HepG2 (cell line): ENCODE results near the gene NXN. TPM values are rescaled to one million over a fixed set of nuclear protein-coding genes. Genes with fewer than 3 reads are reported as not detected.

ENCODE experiments used
- ATAC-seq: fragments of 200-7000 bp; cut with Tn5 transposase; 3 replicates; pipeline ENCODE4 v1.9.1; 2020; ENCODE audit warnings: mild to moderate bottlenecking, moderate library complexity
- BruUV-seq: library from RNA; stranded (reverse); fragments of 400-500 nt; replicated peaks from 2 replicates; lab custom pipeline; 2021; lab: Mats Ljungman, UMichigan
- CTCF ChIA-PET: fragments of 300-600 bp; formaldehyde crosslinking; extraction: SDS; loops from one replicate; lab custom pipeline; 2021; ENCODE audit warnings: low total read pairs, inconsistent platforms, low intra/inter-chr PET ratio; lab: Yijun Ruan, JAX
- POLR2A ChIA-PET: fragments of 350-600 bp; sonication (Branson Sonifier 250); formaldehyde crosslinking; loops from one replicate; lab custom pipeline; 2020; ENCODE audit warnings: antibody characterized with exemption, inconsistent platforms; lab: Yijun Ruan, JAX
- DNase-seq: peaks from one replicate; pipeline ENCODE4 v3.0.0-alpha.2; 2015; ENCODE audit warnings: low spot score
- FAIRE-seq: peaks from 3 replicates; lab custom pipeline; 2011; peaks lifted over from hg19 to GRCh38; lab: Jason Lieb, UNC
- H2AFZ ChIP-seq: one replicate; pipeline ENCODE4 v1.6.1; 2011; ENCODE audit warnings: low read length, inconsistent platforms
- H3K27ac ChIP-seq: fragments of 300-600 bp; 3 replicates; pipeline ENCODE4 v1.8.0; 2011; ENCODE audit warnings: mixed run types, mild to moderate bottlenecking, mixed read lengths, low read length, inconsistent platforms; ENCODE audit not compliant: insufficient read depth; ENCODE audit errors: extremely low read length
- H3K27me3 ChIP-seq, 2 experiments: fragments of 200-600 bp in 1 of 2; 2 replicates in 1 of 2; 3 replicates in 1 of 2; pipeline versions ENCODE4 v1.6.0 to v1.8.0; 2011; ENCODE audit warnings: low read length in 2 of 2, mild to moderate bottlenecking in 2 of 2, moderate library complexity in 2 of 2, inconsistent platforms in 1 of 2; ENCODE audit not compliant: insufficient read depth in 2 of 2, control insufficient read depth in 1 of 2
- H3K36me3 ChIP-seq, 2 experiments: fragments of 200-600 bp in 1 of 2; replicated peaks in 1 of 2; 2 replicates in 1 of 2; 3 replicates in 1 of 2; pipeline versions ENCODE4 v1.5.1 to v1.8.0; 2011; ENCODE audit warnings: low read length in 2 of 2, inconsistent platforms in 1 of 2; ENCODE audit not compliant: insufficient read depth in 2 of 2, control insufficient read depth in 1 of 2
- H3K4me1 ChIP-seq: 2 replicates; pipeline ENCODE4 v1.5.1; 2012; ENCODE audit warnings: low read length, inconsistent platforms; ENCODE audit not compliant: insufficient read depth
- H3K4me2 ChIP-seq: 2 replicates; pipeline ENCODE4 v1.6.0; 2011; ENCODE audit warnings: low read depth, low read length, inconsistent platforms
- H3K4me3 ChIP-seq, 3 experiments: fragments of 200-600 bp in 1 of 3; sonication (generic), shearing (Covaris generic) in 1 of 3; replicated peaks in 1 of 3; 2 replicates each; pipeline ENCODE4 v1.5.1; 2011 to 2016; ENCODE audit warnings: low read length in 3 of 3, inconsistent platforms in 2 of 3, low read depth in 2 of 3, mild to moderate bottlenecking in 2 of 3, control low read depth in 1 of 3, mixed read lengths in 1 of 3; ENCODE audit not compliant: insufficient read depth in 1 of 3
- H3K79me2 ChIP-seq: one replicate; pipeline ENCODE4 v1.6.1; 2011; ENCODE audit warnings: low read length, inconsistent platforms; ENCODE audit not compliant: insufficient read depth
- H3K9ac ChIP-seq: 2 replicates; pipeline ENCODE4 v1.6.0; 2011; ENCODE audit warnings: mild to moderate bottlenecking, low read depth, low read length, inconsistent platforms; ENCODE audit not compliant: insufficient read depth
- H3K9me3 ChIP-seq: 2 replicates; pipeline ENCODE4 v1.5.1; 2012; ENCODE audit warnings: mild to moderate bottlenecking, low read length
- H4K20me1 ChIP-seq: 2 replicates; pipeline ENCODE4 v1.6.0; 2011; ENCODE audit warnings: inconsistent platforms, mild to moderate bottlenecking, low read length, moderate library complexity; ENCODE audit not compliant: insufficient read depth
- BCL6 ChIP-seq: IDR thresholded peaks from 2 replicates; pipeline ENCODE4 v1.6.1; 2016; ENCODE audit warnings: missing genetic modification reagents, missing compliant biosample characterization
- EP300 ChIP-seq, 3 experiments: sonication (generic) in 1 of 3; formaldehyde crosslinking in 1 of 3; IDR thresholded peaks; 2 replicates each; pipeline versions ENCODE4 v1.5.1 to v1.6.1; 2011 to 2020; ENCODE audit warnings: low read depth in 2 of 3, low read length in 2 of 3, borderline replicate concordance in 1 of 3, improper control_type of control experiment in 1 of 3, mild to moderate bottlenecking in 1 of 3, missing genetic modification reagents in 1 of 3, moderate library complexity in 1 of 3
- ESRRA ChIP-seq: sonication (generic); formaldehyde crosslinking; IDR thresholded peaks from 2 replicates; pipeline ENCODE4 v1.5.1; 2020; ENCODE audit warnings: mild to moderate bottlenecking, low read depth, missing genetic modification reagents
- MBNL3 ChIP-seq: fragments of 250-450 bp; sonication (Bioruptor Pico); conservative IDR thresholded peaks from 2 replicates; pipeline ENCODE4 v1.8.0; 2022; ENCODE audit warnings: mild to moderate bottlenecking, inconsistent platforms
- MIXL1 ChIP-seq: IDR thresholded peaks from 2 replicates; pipeline ENCODE4 v1.6.1; 2016
- MTF1 ChIP-seq: sonication (generic); formaldehyde crosslinking; IDR thresholded peaks from 2 replicates; pipeline ENCODE4 v1.5.0; 2020; ENCODE audit warnings: missing genetic modification reagents
- MYNN ChIP-seq: sonication (generic); formaldehyde crosslinking; IDR thresholded peaks from 2 replicates; pipeline ENCODE4 v1.4.0; 2020; ENCODE audit warnings: mild to moderate bottlenecking, low read depth, missing genetic modification reagents
- NFIB ChIP-seq: sonication (generic); formaldehyde crosslinking; IDR thresholded peaks from 2 replicates; pipeline ENCODE4 v1.9.0; 2021; ENCODE audit warnings: missing genetic modification reagents, mild to moderate bottlenecking, borderline replicate concordance
- NFYC ChIP-seq: IDR thresholded peaks from 2 replicates; pipeline ENCODE4 v1.6.1; 2016; ENCODE audit warnings: missing genetic modification reagents, missing compliant biosample characterization
- RBM39 ChIP-seq: fragments of 200-400 bp; formaldehyde crosslinking; IDR thresholded peaks from one replicate; pipeline ENCODE4 v1.6.1; 2018; ENCODE audit warnings: antibody characterized with exemption, mild to moderate bottlenecking, low read depth, low read length; ENCODE audit not compliant: poor library complexity, severe bottlenecking
- SRSF1 ChIP-seq: fragments of 200-400 bp; formaldehyde crosslinking; optimal IDR thresholded peaks from 2 replicates; pipeline ENCODE3; 2017; ENCODE audit warnings: mild to moderate bottlenecking, low read depth, low read length, moderate library complexity
- ZKSCAN8 ChIP-seq: IDR thresholded peaks from 2 replicates; pipeline ENCODE4 v1.6.1; 2016; ENCODE audit warnings: borderline replicate concordance, missing genetic modification reagents, missing compliant biosample characterization
- ZNF331 ChIP-seq: sonication (generic); formaldehyde crosslinking; IDR thresholded peaks from 2 replicates; pipeline ENCODE4 v1.4.0; 2020; ENCODE audit warnings: missing genetic modification reagents
- ZNF446 ChIP-seq: sonication (generic); formaldehyde crosslinking; IDR thresholded peaks from 2 replicates; pipeline ENCODE4 v1.5.0; 2020; ENCODE audit warnings: mild to moderate bottlenecking, missing genetic modification reagents
- ZNF841 ChIP-seq: sonication (generic); formaldehyde crosslinking; IDR thresholded peaks from 2 replicates; pipeline ENCODE4 v1.8.1; 2023; ENCODE audit warnings: missing genetic modification reagents, borderline replicate concordance
- WGBS: methylation state at CpG from one replicate; pipeline ENCODE4 v1.1.6; 2017; ENCODE audit warnings: low lambda C conversion rate; 5-methylcytosine and 5-hydroxymethylcytosine counted together
- in situ Hi-C: cut with HindIII; loops from 2 replicates; pipeline ENCODE4 v1.10.0; 2017; ENCODE audit warnings: low pct_unique_long_range_greater_than_20kb; ENCODE audit not compliant: extremely low pct_ligation_motif_present
- intact Hi-C: fragments of 100-400 bp; cut with micrococcal nuclease; formaldehyde crosslinking; loops from one replicate; pipeline ENCODE4 v1.10.0; 2022; ENCODE audit not compliant: unreplicated experiment
- polyA plus RNA-seq, 8 experiments: library from polyadenylated mRNA; depleted of rRNA in 3 of 8; stranded (reverse) in 7 of 8; unstranded in 1 of 8; fragments of >200 nt; fragmentation: Illumina TruSeq in 4 of 8; extraction: Trizol in 4 of 8; gene quantifications; 2 replicates each; pipeline versions ENCODE4 v1.2.1 to v1.2.3, GENCODE V29; 2011 to 2016; ENCODE audit warnings: low read depth in 4 of 8, missing spikeins in 1 of 8, mixed read lengths in 1 of 8; ENCODE audit not compliant: insufficient read depth in 1 of 8
- total RNA-seq, 5 experiments: library from RNA; depleted of rRNA; stranded (reverse); fragments of >200 nt; fragmentation: Illumina TruSeq; extraction: Trizol; gene quantifications; 2 replicates each; pipeline ENCODE4 v1.2.3, GENCODE V29; 2016; ENCODE audit warnings: low read depth in 1 of 5

The NXN gene
- total and polyA plus RNA-seq, 2 of the 13 experiments (the other 11 are each of a cell fraction or from before 2014, with no cell fraction given): 22.2 to 24.3 TPM

DNA sequence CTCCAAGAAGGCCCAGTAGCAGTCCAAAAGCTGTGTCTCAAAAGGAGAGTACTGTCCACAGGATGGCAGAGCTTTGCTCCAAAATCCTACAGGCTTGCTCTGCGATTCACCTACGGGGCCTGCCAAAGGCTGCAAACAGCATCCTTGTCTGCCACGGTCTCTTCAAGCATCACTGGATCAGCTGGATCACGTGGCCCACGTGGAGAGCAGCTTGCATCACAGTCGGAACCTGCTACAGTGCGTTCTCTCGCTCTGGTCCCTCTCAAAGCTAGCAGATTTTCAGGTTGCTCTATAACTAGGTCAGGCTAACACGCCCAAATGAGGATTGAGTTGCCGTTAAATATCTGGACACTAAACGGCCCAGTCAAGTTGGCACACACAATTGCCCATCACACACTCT, 9.0 kb upstream of the NXN start:
- ATAC-seq (no peak), DNase-seq (no peak), FAIRE-seq (no peak)
- no TSS peak for BruUV-seq
- Histone ChIP-seq H3K27ac (no peak overlapping the region), H3K4me1 (peaks cover 22% of the 10 kb centered on the region), H3K36me3 (no peaks in the 10 kb centered on the region), H3K9me3 (no peaks in the 10 kb centered on the region), H3K27me3 (peaks cover 0 to 6% of the 10 kb centered on the region in 2 experiments; a peak in 1 of 5 replicates), H4K20me1 (no peaks in the 10 kb centered on the region), H2AFZ (no peak overlapping the region), H3K9ac (no peak overlapping the region), H3K4me2 (no peak overlapping the region), H3K79me2 (no peaks in the 10 kb centered on the region), H3K4me3 (no peak overlapping the region)
- no peak for TF ChIP-seq ZKSCAN8 (CRISPR knock-in tag)
- TF ChIP-seq ZNF841 (CRISPR knock-in tag): no peak
- no peak for TF ChIP-seq ESRRA (CRISPR knock-in tag)
- TF ChIP-seq RBM39: no peak
- no peak for TF ChIP-seq BCL6 (CRISPR knock-in tag)
- no peak for TF ChIP-seq NFYC (CRISPR knock-in tag)
- TF ChIP-seq MBNL3 (CRISPR knock-in tag): no peak
- TF ChIP-seq MIXL1: no peak
- TF ChIP-seq MYNN (CRISPR knock-in tag): no peak
- TF ChIP-seq ZNF446: no peak
- TF ChIP-seq EP300 (IDR thresholded peaks at IDR 0.05; ENCODE audit: low read depth in 2 of 2, low read length in 2 of 2): no peak
- no peak for TF ChIP-seq EP300 (CRISPR knock-in tag; IDR thresholded peaks at IDR 0.05; ENCODE audit: borderline replicate concordance)
- TF ChIP-seq ZNF331: no peak
- TF ChIP-seq NFIB (CRISPR knock-in tag): no peak
- TF ChIP-seq MTF1: no peak
- TF ChIP-seq SRSF1: no peak
- intact Hi-C loops: no loop called here
- ChIA-PET CTCF (no interaction called here), POLR2A (no interaction called here)
- in situ Hi-C loops: no loop called here
- WGBS: 49% methylated on average over 11 of the region's 11 CpGs
